Neural cell (in vitro differentiated cells): ENCODE results near the gene TK2. TPM values are rescaled to one million over a fixed set of nuclear protein-coding genes. Genes with fewer than 3 reads are reported as not detected.

Experiments used
- H2AFZ ChIP-seq: fragments of 200-600, 300-800 bp; sonication (generic), shearing (Covaris generic); 2 replicates; pipeline ENCODE4 v1.6.0; 2014; ENCODE audit warnings: low read depth, mild to moderate bottlenecking, antibody characterized with exemption, low read length, moderate library complexity
- H3F3A ChIP-seq: fragments of 200-600 bp; shearing (Covaris generic); 2 replicates; pipeline ENCODE4 v1.6.1; 2016; ENCODE audit warnings: mild to moderate bottlenecking, moderate library complexity, mixed read lengths, antibody characterized with exemption, low read length; ENCODE audit not compliant: insufficient read depth, poor library complexity, severe bottlenecking
- H3K27ac ChIP-seq: fragments of 200-600, 300-800 bp; sonication (generic), shearing (Covaris generic); 2 replicates; pipeline ENCODE4 v1.5.1; 2014; ENCODE audit warnings: mild to moderate bottlenecking, low read length, moderate library complexity
- H3K27me3 ChIP-seq: fragments of 300-800, 200-600 bp; sonication (generic), shearing (Covaris generic); 2 replicates; pipeline ENCODE4 v1.6.0; 2014; ENCODE audit warnings: mild to moderate bottlenecking, low read depth, low read length, moderate library complexity; ENCODE audit not compliant: insufficient read depth
- H3K36me3 ChIP-seq: fragments of 300-800, 200-600 bp; sonication (generic), shearing (Covaris generic); 2 replicates; pipeline ENCODE4 v1.5.1; 2014; ENCODE audit warnings: mild to moderate bottlenecking, antibody characterized with exemption, low read length, moderate library complexity; ENCODE audit not compliant: insufficient read depth
- H3K4me2 ChIP-seq: fragments of 300-800, 200-600 bp; sonication (generic), shearing (Covaris generic); 2 replicates; pipeline ENCODE4 v1.6.0; 2014; ENCODE audit warnings: mild to moderate bottlenecking, low read length
- H3K4me3 ChIP-seq: fragments of 300-800, 200-600 bp; sonication (generic), shearing (Covaris generic); 2 replicates; pipeline ENCODE4 v1.5.1; 2014; ENCODE audit warnings: mild to moderate bottlenecking, low read length, moderate library complexity
- H3K79me2 ChIP-seq: fragments of 200-600 bp; shearing (Covaris generic); replicated peaks from 2 replicates; pipeline ENCODE4 v1.6.0; 2014; ENCODE audit warnings: mild to moderate bottlenecking, low read length, moderate library complexity; ENCODE audit not compliant: insufficient read depth
- H3K9ac ChIP-seq: fragments of 300-800, 200-600 bp; sonication (generic), shearing (Covaris generic); 2 replicates; pipeline ENCODE4 v1.6.1; 2016; ENCODE audit warnings: mild to moderate bottlenecking, low read length, mixed read lengths
- H3K9me2 ChIP-seq: fragments of 200-600 bp; shearing (Covaris generic); 2 replicates; pipeline ENCODE4 v1.6.1; 2016; ENCODE audit warnings: mild to moderate bottlenecking, low read length, mixed read lengths; ENCODE audit not compliant: insufficient read depth
- H3K9me3 ChIP-seq: fragments of 200-600, 300-800 bp; sonication (generic), shearing (Covaris generic); 2 replicates; pipeline ENCODE4 v1.6.1; 2016; ENCODE audit warnings: mild to moderate bottlenecking, mixed run types, low read length, moderate library complexity, mixed read lengths
- H4K20me1 ChIP-seq: fragments of 200-600 bp; shearing (Covaris generic); 2 replicates; pipeline ENCODE4 v1.6.1; 2016; ENCODE audit warnings: mild to moderate bottlenecking, mixed run types; ENCODE audit not compliant: insufficient read depth
- CTCF ChIP-seq: fragments of 450-650 bp; IDR thresholded peaks from 2 replicates; pipeline ENCODE4 v1.5.1; 2014; ENCODE audit warnings: antibody characterized with exemption, mild to moderate bottlenecking, moderate library complexity; ENCODE audit not compliant: poor library complexity, severe bottlenecking
- EP300 ChIP-seq: fragments of 450-650 bp; conservative IDR thresholded peaks from 2 replicates; pipeline ENCODE4 v1.6.1; 2014; ENCODE audit warnings: antibody characterized with exemption, mild to moderate bottlenecking, moderate library complexity; ENCODE audit not compliant: poor library complexity, severe bottlenecking
- EZH2 ChIP-seq: fragments of 200-600, 300-800 bp; shearing (Covaris generic), sonication (generic); IDR thresholded peaks from 2 replicates; pipeline ENCODE4 v1.6.1; 2014; ENCODE audit warnings: antibody characterized with exemption, low read length, borderline replicate concordance, mild to moderate bottlenecking; ENCODE audit not compliant: insufficient read depth, poor library complexity, severe bottlenecking
- MXI1 ChIP-seq: fragments of 450-650 bp; conservative IDR thresholded peaks from 2 replicates; pipeline ENCODE4 v1.6.1; 2014; ENCODE audit warnings: antibody characterized with exemption, mild to moderate bottlenecking; ENCODE audit not compliant: poor library complexity, severe bottlenecking
- POLR2AphosphoS5 ChIP-seq: IDR thresholded peaks from 2 replicates; pipeline ENCODE4 v1.6.1; 2012
- RAD21 ChIP-seq: fragments of 450-650 bp; conservative IDR thresholded peaks from 2 replicates; pipeline ENCODE4 v1.6.1; 2014; ENCODE audit warnings: antibody characterized with exemption, mild to moderate bottlenecking, moderate library complexity
- REST ChIP-seq: IDR thresholded peaks from 2 replicates; pipeline ENCODE4 v1.6.1; 2012; ENCODE audit warnings: borderline replicate concordance
- SMC3 ChIP-seq: fragments of 450-650 bp; conservative IDR thresholded peaks from 2 replicates; pipeline ENCODE4 v1.6.1; 2014; ENCODE audit warnings: antibody characterized with exemption, mild to moderate bottlenecking, moderate library complexity; ENCODE audit not compliant: poor library complexity
- TAF1 ChIP-seq: IDR thresholded peaks from 2 replicates; pipeline ENCODE4 v1.6.1; 2012; ENCODE audit warnings: low read depth
- polyA plus RNA-seq: library from polyadenylated mRNA; depleted of rRNA; stranded (reverse); fragments of >200 nt; gene quantifications from 2 replicates; pipeline ENCODE4 v1.2.3, GENCODE V29; 2014

Gene TK2
- polyA plus RNA-seq, 1 donor from 2014 or later = 15.9 TPM

GRCh38 chr16:66507731-66508239, 42.1 kb downstream of the TK2 start:
- no peaks in the 10 kb centered on the region for H3F3A ChIP-seq
- TF ChIP-seq CTCF (no peak), POLR2AphosphoS5 (no peak), MXI1 (no peak), EP300 (no peak), TAF1 (no peak), RAD21 (no peak), SMC3 (no peak), REST (no peak), EZH2 (no peak)
- H3K27me3 ChIP-seq = no peaks in the 10 kb centered on the region
- no peak overlapping the region for H2AFZ ChIP-seq
- H3K9me2 ChIP-seq = no peaks in the 10 kb centered on the region
- H3K79me2 ChIP-seq = no peaks in the 10 kb centered on the region
- no peaks in the 10 kb centered on the region for H4K20me1 ChIP-seq
- H3K4me2 ChIP-seq = no peak overlapping the region
- no peak overlapping the region for H3K4me3 ChIP-seq
- H3K9ac ChIP-seq = no peak overlapping the region
- H3K36me3 ChIP-seq = no peaks in the 10 kb centered on the region
- no peaks in the 10 kb centered on the region for H3K9me3 ChIP-seq
- no peak overlapping the region for H3K27ac ChIP-seq

- no peak overlapping the region for H2AFZ ChIP-seq
- no peaks in the 10 kb centered on the region for H3K79me2 ChIP-seq
- H4K20me1 ChIP-seq = no peaks in the 10 kb centered on the region
- no peaks in the 10 kb centered on the region for H3K27me3 ChIP-seq
- no peaks in the 10 kb centered on the region for H3F3A ChIP-seq
- H3K27ac ChIP-seq = no peak overlapping the region
- no peaks in the 10 kb centered on the region for H3K9me3 ChIP-seq
- TF ChIP-seq REST (no peak), EZH2 (no peak), SMC3 (no peak), EP300 (no peak), POLR2AphosphoS5 (no peak)
- no peaks in the 10 kb centered on the region for H3K9me2 ChIP-seq
- no peak overlapping the region for H3K4me2 ChIP-seq
- H3K36me3 ChIP-seq = no peaks in the 10 kb centered on the region
- H3K4me3 ChIP-seq = no peak overlapping the region
- no peak overlapping the region for H3K9ac ChIP-seq
Measured at GRCh38 chr16:66503612-66504011, 46.3 kb downstream of the TK2 start.
